Activated CD4-positive, alpha-beta T cell treated with anti-CD3 and anti-CD28 coated beads, Interleukin-2, amount 10 ng/mL, durations not matched to agents 7 days and 5 days (primary cell): ENCODE measurements around the gene MAPKBP1. TPM values are rescaled to one million over a fixed set of nuclear protein-coding genes. Genes with fewer than 3 reads are reported as not detected.

ENCODE experiments used
- CTCF ChIA-PET: fragments of 350-600 bp; sonication (Branson Sonifier 250); formaldehyde crosslinking; loops from one replicate; lab custom pipeline; 2021; ENCODE audit warnings: antibody characterized with exemption; lab: Charles Lee
- POLR2A ChIA-PET: fragments of 350-600 bp; sonication (Branson Sonifier 250); formaldehyde crosslinking; loops from one replicate; lab custom pipeline; 2021; ENCODE audit warnings: antibody characterized with exemption; lab: Charles Lee
- DNase-seq: peaks from one replicate; pipeline ENCODE4 v3.0.0-alpha.2; 2020
- H3K27ac Mint-ChIP-seq: one replicate; pipeline ENCODE4 v1.8.0; 2021; ENCODE audit warnings: mild to moderate bottlenecking, moderate library complexity, mixed read lengths
- H3K27me3 Mint-ChIP-seq: one replicate; pipeline ENCODE4 v1.8.0; 2021; ENCODE audit warnings: mixed read lengths
- H3K36me3 Mint-ChIP-seq: one replicate; pipeline ENCODE4 v1.8.0; 2021; ENCODE audit warnings: low read depth, mixed read lengths
- H3K4me1 Mint-ChIP-seq: one replicate; pipeline ENCODE4 v1.8.0; 2021; ENCODE audit warnings: mixed read lengths
- H3K4me3 Mint-ChIP-seq: one replicate; pipeline ENCODE4 v1.8.0; 2021; ENCODE audit warnings: mild to moderate bottlenecking, moderate library complexity, mixed read lengths
- H3K9me3 Mint-ChIP-seq: one replicate; pipeline ENCODE4 v1.8.0; 2021; ENCODE audit warnings: mixed read lengths
- total RNA-seq, 2 experiments: library from RNA; stranded (reverse); gene quantifications; one replicate each; pipeline ENCODE4 v1.2.3, GENCODE V29; 2021

MAPKBP1 gene
- total RNA-seq, 2 experiments from 2014 or later: 29.8 to 31.2 TPM

GRCh38 chr15:41847206-41847605 lies 72.9 kb downstream of the MAPKBP1 start:
- POLR2A ChIA-PET: no interaction called here
- Mint-ChIP-seq H3K27ac (no peak overlapping the region), H3K9me3 (no peaks in the 10 kb centered on the region), H3K36me3 (peaks cover 9% of the 10 kb centered on the region), H3K4me1 (no peaks in the 10 kb centered on the region), H3K4me3 (no peak overlapping the region), H3K27me3 (no peaks in the 10 kb centered on the region)
- CTCF ChIA-PET: interaction anchor here (0.5 kb wide), 2 partner anchors 71 to 235 kb away, joined by 3 read pairs; no protein-coding TSS in a partner anchor
- DNase-seq: no peak

DNA sequence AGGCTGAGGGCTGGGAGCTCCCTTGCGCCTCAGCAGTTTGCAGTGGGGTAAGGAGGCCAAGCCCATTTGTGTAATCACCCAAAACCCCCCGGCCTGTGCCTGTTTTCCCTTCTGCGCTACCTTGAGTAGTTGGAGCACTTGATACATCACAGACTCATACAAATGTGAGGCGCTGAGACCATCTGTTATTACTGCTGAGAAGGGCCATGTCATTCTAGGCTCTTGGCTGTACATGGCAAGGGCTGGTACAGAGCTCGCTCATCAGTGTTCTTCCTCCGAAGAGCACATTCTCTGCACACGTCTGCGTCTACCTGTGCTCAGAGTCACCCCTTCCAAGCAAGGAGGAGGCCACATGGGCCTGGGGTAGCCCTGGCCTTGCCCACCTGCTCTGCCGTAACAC lies 73.7 kb downstream of the MAPKBP1 start:
- CTCF ChIA-PET: interaction anchor here (0.5 kb wide), 1 partner anchor 235 kb away, joined by 3 read pairs; no protein-coding TSS in a partner anchor
- Mint-ChIP-seq H3K27ac (no peak overlapping the region), H3K36me3 (peaks cover 9% of the 10 kb centered on the region), H3K4me3 (no peak overlapping the region), H3K9me3 (no peaks in the 10 kb centered on the region), H3K27me3 (no peaks in the 10 kb centered on the region), H3K4me1 (no peaks in the 10 kb centered on the region)
- DNase-seq: no peak
- POLR2A ChIA-PET: no interaction called here

DNA sequence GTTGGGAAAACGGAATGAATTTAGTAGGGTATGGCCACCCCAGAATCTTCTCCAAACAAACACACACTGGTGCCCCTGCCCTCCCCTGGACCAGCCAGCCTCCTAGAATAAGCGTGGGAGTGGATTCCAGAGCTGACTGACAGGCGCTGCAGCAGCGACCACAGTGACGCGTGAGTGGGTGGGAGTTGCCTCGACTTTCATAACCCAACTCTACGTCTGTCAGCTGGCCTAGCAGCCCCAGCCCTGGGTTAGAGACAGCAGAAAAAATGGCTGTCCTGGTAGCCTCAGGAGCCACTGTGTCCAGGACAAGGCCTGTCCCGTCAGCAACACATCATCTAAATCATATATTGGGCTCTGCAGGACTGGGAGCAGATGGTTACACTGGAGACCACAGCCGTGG lies 74.3 kb downstream of the MAPKBP1 start:
- peaks cover 9% of the 10 kb centered on the region for H3K36me3 Mint-ChIP-seq
- DNase-seq: no peak
- ChIA-PET POLR2A (no interaction called here), CTCF (no interaction called here)
- H3K4me3 Mint-ChIP-seq: no peak overlapping the region
- no peak overlapping the region for H3K27ac Mint-ChIP-seq
- no peaks in the 10 kb centered on the region for H3K27me3 Mint-ChIP-seq
- H3K4me1 Mint-ChIP-seq: no peaks in the 10 kb centered on the region
- H3K9me3 Mint-ChIP-seq: no peaks in the 10 kb centered on the region

DNA sequence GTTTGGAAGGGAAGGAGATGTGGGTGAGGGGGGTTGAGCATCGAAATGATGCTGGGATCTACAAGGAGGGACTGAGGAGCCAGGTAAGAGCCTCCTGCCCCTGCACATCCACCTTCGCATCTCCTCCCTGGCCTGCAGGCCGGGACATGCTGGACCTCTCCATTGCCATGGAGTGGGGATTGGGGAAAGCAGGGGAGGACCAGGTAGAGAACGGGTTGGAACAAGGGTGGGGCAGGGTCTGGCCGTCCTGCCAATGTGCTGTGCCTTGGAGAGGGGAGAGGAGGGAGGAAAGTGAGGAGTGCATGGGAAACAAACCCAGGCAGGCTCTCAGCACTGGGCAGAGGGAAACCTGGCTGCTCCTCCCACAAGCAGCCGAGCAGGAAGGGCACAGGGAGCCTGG lies 74.9 kb downstream of the MAPKBP1 start:
- Mint-ChIP-seq H3K4me3 (no peak overlapping the region), H3K27me3 (no peaks in the 10 kb centered on the region), H3K4me1 (no peaks in the 10 kb centered on the region), H3K9me3 (no peaks in the 10 kb centered on the region), H3K36me3 (peaks cover 9% of the 10 kb centered on the region), H3K27ac (no peak overlapping the region)
- no peak for DNase-seq
- ChIA-PET POLR2A (no interaction called here), CTCF (interaction anchor here (1.2 kb wide), 1 partner anchor 55 kb away, joined by 3 read pairs; no protein-coding TSS in a partner anchor)

GRCh38 chr15:41849861-41850260 lies 75.6 kb downstream of the MAPKBP1 start:
- no peak overlapping the region for H3K4me3 Mint-ChIP-seq
- H3K27ac Mint-ChIP-seq: no peak overlapping the region
- no peaks in the 10 kb centered on the region for H3K4me1 Mint-ChIP-seq
- POLR2A ChIA-PET: no interaction called here
- no peaks in the 10 kb centered on the region for H3K9me3 Mint-ChIP-seq
- peaks cover 9% of the 10 kb centered on the region for H3K36me3 Mint-ChIP-seq
- CTCF ChIA-PET: interaction anchor here (1.2 to 1.7 kb wide), 2 partner anchors 20 to 55 kb away, joined by 3 to 4 read pairs; no protein-coding TSS in a partner anchor
- H3K27me3 Mint-ChIP-seq: no peaks in the 10 kb centered on the region
- DNase-seq: no peak

DNA sequence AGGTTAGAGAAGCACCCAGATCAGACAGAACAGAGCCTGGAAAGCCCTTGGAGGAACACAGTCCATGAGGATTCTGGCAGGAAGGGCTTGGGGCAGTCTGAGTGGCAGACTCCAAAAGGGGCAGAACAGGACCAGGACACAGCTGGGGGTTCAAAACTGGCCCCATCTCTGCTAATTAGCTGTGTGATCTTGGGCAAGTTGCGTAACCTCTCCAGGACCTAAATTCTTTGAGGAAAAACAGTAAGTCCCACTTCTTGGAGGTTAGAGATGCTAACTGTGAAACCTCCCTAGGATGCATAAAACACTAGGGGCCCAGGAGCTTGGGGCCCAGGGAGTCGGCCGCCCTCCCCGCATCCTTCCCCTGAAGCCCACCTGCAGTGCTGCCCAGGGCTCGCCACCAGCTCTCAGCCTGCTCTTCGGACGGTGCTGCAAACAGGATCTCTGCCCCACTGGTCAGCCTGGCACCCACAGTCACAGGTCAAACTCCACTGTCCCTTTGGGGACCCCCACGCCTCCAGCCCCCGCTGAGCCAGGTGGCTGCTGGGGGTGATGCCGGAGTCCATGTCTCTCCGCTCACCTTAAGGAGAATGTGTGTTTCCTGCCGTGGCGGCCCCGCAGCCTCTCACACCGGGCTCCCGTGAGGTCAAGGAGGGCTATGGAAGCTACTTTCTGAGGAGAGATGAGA lies 76.3 kb downstream of the MAPKBP1 start:
- peaks cover 9% of the 10 kb centered on the region for H3K36me3 Mint-ChIP-seq
- DNase-seq: no peak
- no peaks in the 10 kb centered on the region for H3K4me1 Mint-ChIP-seq
- H3K4me3 Mint-ChIP-seq: no peak overlapping the region
- peak overlapping the region; percentile 13 for H3K27ac Mint-ChIP-seq
- H3K27me3 Mint-ChIP-seq: no peaks in the 10 kb centered on the region
- CTCF ChIA-PET: interaction anchor here (0.5 to 1.7 kb wide), 6 partner anchors 16 to 281 kb away, joined by 3 to 4 read pairs (median 4); no protein-coding TSS in a partner anchor
- POLR2A ChIA-PET: no interaction called here
- no peaks in the 10 kb centered on the region for H3K9me3 Mint-ChIP-seq

DNA sequence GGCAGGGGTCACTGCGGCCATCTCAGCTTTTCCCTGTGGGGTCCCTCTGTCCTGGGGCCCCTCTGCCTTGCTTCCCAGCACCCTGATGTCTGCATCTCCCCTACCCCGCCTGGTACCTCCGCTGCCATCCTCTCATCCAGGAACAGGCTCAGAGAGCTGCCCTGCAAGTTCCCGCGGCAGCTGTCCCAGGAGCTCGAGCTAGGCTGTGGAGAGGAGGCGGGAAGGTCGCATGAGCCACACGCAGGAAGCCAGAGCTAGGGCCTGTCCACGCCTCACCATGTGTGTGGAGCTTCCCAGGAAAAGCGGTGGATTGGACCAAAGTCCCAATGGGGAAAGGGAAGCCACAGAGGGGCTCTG lies 76.9 kb downstream of the MAPKBP1 start:
- H3K9me3 Mint-ChIP-seq: no peaks in the 10 kb centered on the region
- POLR2A ChIA-PET: no interaction called here
- CTCF ChIA-PET: interaction anchor here (0.9 to 1.7 kb wide), 8 partner anchors 10 to 281 kb away, joined by 3 to 4 read pairs (median 4); no protein-coding TSS in a partner anchor
- no peaks in the 10 kb centered on the region for H3K27me3 Mint-ChIP-seq
- no peaks in the 10 kb centered on the region for H3K4me1 Mint-ChIP-seq
- H3K4me3 Mint-ChIP-seq: no peak overlapping the region
- H3K27ac Mint-ChIP-seq: peak overlapping the region; percentile 13
- H3K36me3 Mint-ChIP-seq: peaks cover 9% of the 10 kb centered on the region
- DNase-seq: no peak

DNA sequence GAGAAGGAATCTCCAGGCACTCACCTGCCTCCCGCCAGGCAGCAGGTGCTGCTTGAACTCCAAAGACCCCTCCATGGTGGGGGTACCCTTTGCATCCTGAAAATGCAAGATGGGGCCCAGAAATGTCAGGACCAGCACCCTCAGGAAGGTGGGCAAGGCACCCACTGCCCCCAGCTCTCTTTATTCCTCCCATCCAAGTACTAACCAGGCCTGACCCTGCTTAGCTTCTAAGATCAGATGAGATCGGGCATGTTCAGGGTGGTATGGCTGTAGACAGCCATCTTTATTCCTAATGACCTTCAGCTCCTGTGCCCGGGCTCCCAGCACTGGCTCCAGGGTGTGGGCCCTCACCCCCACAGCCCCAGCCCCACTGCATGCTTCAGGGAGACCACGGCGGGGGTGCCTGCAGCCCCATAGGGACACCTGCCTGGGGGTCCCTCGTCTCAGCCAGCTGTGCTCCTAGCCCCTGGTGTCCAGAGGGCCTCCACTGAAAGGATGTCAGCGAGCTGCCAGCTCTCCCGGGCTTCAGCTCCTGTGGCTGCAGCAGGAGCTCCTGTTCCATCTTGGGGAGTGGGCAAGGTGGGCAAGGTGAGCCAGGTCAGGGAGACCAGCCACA lies 77.6 kb downstream of the MAPKBP1 start:
- Mint-ChIP-seq H3K9me3 (no peaks in the 10 kb centered on the region), H3K4me1 (no peaks in the 10 kb centered on the region), H3K4me3 (no peak overlapping the region), H3K36me3 (peaks cover 9% of the 10 kb centered on the region), H3K27me3 (no peaks in the 10 kb centered on the region), H3K27ac (no peak overlapping the region)
- DNase-seq: no peak
- POLR2A ChIA-PET: no interaction called here
- CTCF ChIA-PET: interaction anchor here (0.9 to 3.0 kb wide), 10 partner anchors 9 to 280 kb away, joined by 3 to 9 read pairs (median 4); no protein-coding TSS in a partner anchor

DNA sequence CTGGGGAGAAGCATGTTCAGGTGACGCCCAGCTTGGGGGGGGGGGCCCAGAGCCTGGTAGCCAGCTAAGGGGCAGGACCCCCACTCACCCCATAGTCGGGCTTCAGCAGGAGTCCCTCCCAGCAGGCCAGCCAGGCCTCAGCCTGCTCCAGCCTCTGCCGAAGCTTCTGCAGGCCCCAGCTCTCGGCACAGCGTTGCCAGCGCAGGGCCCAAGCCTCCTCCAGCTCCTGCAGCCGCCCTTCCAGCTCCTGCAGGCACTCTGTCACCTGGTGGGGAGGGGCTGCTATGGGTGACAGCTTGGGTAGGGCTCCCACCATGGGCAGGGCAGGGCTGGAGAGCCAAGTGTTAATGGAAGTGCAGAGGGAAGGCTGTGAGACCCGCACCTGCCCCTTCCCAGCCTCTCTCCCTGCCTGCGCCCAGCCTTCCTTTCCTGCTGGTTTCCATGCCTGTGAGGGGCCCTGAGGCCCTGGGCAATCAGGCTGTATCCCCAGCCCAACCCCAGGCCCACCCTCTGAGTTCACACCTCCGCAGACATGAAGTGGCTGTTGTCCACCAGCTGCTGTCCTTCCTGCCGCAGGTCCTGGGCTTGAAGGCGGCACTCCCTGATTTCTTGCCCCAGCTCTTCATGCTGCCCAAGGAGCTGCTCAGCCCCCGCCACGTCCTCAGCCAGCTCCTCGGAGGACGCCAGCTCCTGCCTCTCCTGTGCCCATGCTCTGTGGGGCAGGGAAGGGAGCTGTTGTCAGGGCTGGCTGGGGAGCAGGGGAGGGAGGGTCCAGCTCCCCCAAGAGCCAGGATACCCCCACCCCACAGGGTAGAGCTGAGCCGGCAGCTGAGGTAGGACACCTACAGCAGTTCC lies 78.7 kb downstream of the MAPKBP1 start:
- H3K27me3 Mint-ChIP-seq: no peaks in the 10 kb centered on the region
- ChIA-PET CTCF (interaction anchor here (0.6 to 3.0 kb wide), 5 partner anchors 12 to 276 kb away, joined by 3 to 9 read pairs (median 3); no protein-coding TSS in a partner anchor), POLR2A (no interaction called here)
- H3K9me3 Mint-ChIP-seq: no peaks in the 10 kb centered on the region
- H3K36me3 Mint-ChIP-seq: peaks cover 5% of the 10 kb centered on the region
- no peaks in the 10 kb centered on the region for H3K4me1 Mint-ChIP-seq
- DNase-seq: no peak
- no peak overlapping the region for H3K27ac Mint-ChIP-seq
- H3K4me3 Mint-ChIP-seq: no peak overlapping the region

GRCh38 chr15:41853831-41854230 lies 79.5 kb downstream of the MAPKBP1 start:
- CTCF ChIA-PET: interaction anchor here (0.5 to 3.0 kb wide), 6 partner anchors 15 to 647 kb away, joined by 3 to 9 read pairs (median 3); no protein-coding TSS in a partner anchor
- no peak for DNase-seq
- H3K4me3 Mint-ChIP-seq: no peak overlapping the region
- POLR2A ChIA-PET: no interaction called here
- no peaks in the 10 kb centered on the region for H3K9me3 Mint-ChIP-seq
- H3K36me3 Mint-ChIP-seq: no peaks in the 10 kb centered on the region
- no peaks in the 10 kb centered on the region for H3K27me3 Mint-ChIP-seq
- no peaks in the 10 kb centered on the region for H3K4me1 Mint-ChIP-seq
- H3K27ac Mint-ChIP-seq: no peak overlapping the region

DNA sequence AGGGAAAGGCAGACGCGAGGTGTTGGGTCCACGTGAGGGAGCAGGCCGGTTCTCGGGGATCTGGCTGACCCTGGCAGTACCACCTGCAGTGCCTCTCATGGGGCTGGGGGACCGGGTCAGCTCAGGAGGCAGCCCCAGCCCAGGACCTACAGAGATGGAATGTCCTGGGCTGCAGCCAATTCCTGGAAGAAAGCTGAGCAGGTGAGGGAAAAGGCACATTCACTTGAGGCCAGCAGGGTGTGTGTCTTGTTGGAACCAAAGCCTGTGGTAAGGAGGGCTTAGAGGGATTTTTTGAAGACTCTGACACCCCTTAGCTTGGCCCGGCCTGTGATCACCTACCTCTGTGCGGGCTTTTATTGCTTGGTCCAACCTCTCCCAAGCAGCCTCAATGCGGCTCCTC lies 80.2 kb downstream of the MAPKBP1 start:
- Mint-ChIP-seq H3K27me3 (no peaks in the 10 kb centered on the region), H3K4me3 (no peak overlapping the region), H3K36me3 (no peaks in the 10 kb centered on the region), H3K27ac (no peak overlapping the region), H3K4me1 (no peaks in the 10 kb centered on the region), H3K9me3 (no peaks in the 10 kb centered on the region)
- CTCF ChIA-PET: interaction anchor here (0.9 to 3.0 kb wide), 3 partner anchors 14 to 46 kb away, joined by 3 to 9 read pairs (median 6); no protein-coding TSS in a partner anchor
- no peak for DNase-seq
- POLR2A ChIA-PET: no interaction called here

- H3K27ac Mint-ChIP-seq: no peak overlapping the region
- H3K27me3 Mint-ChIP-seq: no peaks in the 10 kb centered on the region
- CTCF ChIA-PET: interaction anchor here (1.0 to 1.8 kb wide), 2 partner anchors 79 to 95 kb away, joined by 3 read pairs; no protein-coding TSS in a partner anchor
- H3K36me3 Mint-ChIP-seq: no peaks in the 10 kb centered on the region
- H3K4me1 Mint-ChIP-seq: peaks cover 6% of the 10 kb centered on the region
- POLR2A ChIA-PET: no interaction called here
- H3K4me3 Mint-ChIP-seq: no peak overlapping the region
- H3K9me3 Mint-ChIP-seq: no peaks in the 10 kb centered on the region
- DNase-seq: no peak
Observed at GRCh38 chr15:41855261-41855961, 81.1 kb downstream of the MAPKBP1 start.
